ENCODE data around the gene POLR2E.

GRCh38 chr19:1097810-1098176, 2.6 kb upstream of the POLR2E start:
- TF ChIP-seq CTCF (IDR thresholded peaks at IDR 0.05) (no peak), POLR2AphosphoS5 (IDR thresholded peaks at IDR 0.05; ENCODE audit: low read depth, low read length) (no peak), REST (IDR thresholded peaks at IDR 0.05; ENCODE audit: insufficient read depth in 1 of 2, low read depth in 2 of 2, low read length in 1 of 2) (no peak), TCF7L2 (IDR thresholded peaks at IDR 0.05; ENCODE audit: low read depth, low read length) (no peak)

Data from Panc1 (cell line).